GM19193 (cell line): Measurements from ENCODE around the gene GSTO1.

ENCODE experiments used
- POLR2A ChIP-seq: IDR thresholded peaks from 4 replicates; pipeline ENCODE4 v1.6.1; 2011; ENCODE audit not compliant: insufficient read depth, insufficient read length; ENCODE audit errors: extremely low read depth

The GSTO1 gene

DNA sequence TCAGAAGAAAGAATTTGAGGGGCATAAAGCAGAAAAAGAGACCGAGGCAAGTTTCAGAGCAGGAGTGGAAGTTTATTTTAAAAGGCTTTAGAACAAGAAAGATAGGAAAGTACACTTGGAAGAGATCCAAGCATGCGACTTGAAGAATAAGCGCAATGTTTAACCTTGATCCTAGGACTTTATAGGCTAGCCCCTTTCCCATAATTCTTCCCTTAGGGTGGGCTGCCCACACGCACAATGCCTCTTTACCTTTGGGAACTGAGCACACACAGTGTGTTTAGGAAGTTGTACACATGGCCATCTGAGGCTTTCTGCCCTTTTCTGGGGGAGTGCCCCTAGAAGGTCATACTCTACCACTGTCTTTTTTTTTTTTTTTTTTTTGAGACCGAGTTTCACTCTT lies 11.2 kb upstream of the GSTO1 start:
- TF ChIP-seq POLR2A = no peak

DNA sequence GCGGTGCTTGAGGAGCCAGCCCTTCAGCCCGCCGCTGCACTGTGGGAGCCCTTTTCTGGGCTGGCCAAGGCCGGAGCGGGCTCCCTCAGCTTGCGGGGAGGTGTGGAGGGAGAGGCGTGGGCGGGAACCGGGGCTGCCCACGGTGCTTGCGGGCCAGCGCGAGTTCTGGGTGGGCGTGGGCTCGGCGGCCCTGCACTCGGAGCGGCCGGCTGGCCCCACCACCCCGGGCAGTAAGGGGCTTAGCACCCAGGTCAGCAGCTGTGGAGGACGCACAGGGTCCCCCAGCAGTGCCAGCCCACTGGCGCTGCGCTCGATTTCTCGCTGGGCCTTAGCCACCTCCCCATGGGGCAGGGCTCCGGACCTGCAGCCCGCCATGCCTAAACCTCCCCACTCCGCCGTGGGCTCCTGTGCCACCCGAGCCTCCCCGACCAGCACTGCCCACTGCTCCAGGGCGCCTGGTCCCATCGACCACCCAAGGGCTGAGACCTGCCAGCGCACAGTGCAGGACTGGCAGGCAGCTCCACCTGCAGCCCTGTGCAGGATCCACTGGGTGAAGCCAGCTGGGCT lies 9.5 kb upstream of the GSTO1 start:
- no peak for TF ChIP-seq POLR2A

DNA sequence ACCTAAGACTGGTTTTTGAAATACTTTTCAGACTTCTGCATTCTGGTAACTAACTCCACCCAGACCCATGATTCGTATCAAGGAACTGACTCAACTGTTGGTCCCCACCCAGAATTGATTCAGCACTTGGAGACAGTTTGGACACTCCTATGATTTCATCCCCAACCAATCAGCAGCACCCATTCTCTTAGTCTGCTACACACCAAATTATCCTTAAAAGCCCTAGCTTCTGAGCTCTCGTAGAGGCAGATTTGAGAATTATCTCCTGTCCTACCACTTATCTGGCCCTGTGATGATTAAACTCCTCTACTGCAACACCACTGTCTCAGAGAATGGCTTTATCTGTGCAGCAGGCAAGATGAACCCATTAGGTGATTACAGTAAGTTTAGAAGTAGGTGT lies 7.7 kb upstream of the GSTO1 start:
- TF ChIP-seq POLR2A = no peak

DNA sequence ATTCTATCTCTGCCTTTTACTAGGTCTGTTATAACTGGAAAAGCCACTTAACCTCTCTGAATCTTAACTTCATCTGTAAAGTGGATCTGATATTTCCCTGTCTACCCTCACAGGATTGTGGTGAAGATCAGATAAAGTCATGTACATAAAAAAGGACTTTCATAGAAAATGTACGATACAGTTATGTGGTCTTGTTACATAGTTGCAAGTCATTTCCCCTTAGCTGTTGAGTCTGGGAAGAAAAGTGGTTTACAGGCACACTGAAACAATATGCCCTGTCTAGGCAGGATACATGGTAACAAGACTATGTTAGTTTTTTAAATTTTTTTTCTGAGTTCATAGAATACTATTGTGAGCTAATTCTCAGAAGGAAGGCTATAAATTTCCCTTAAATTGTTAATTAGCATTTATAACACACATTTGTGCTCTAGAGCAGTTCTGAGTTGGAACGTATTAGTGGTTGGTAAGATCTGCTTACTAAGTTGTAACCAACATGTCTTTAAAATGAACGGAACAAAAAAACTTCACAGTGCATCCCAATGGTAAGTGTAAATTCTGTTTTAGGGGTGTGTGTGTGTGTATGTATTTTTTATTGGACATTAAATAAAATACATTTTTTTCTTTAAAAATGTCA lies 7.1 kb upstream of the GSTO1 start:
- no peak for TF ChIP-seq POLR2A

- no peak for TF ChIP-seq POLR2A
Observed at GRCh38 chr10:104250371-104250770, 4.3 kb upstream of the GSTO1 start.

- no peak for TF ChIP-seq POLR2A
Observed at GRCh38 chr10:104251443-104251842, 3.2 kb upstream of the GSTO1 start.

GRCh38 chr10:104252368-104252767 lies 2.3 kb upstream of the GSTO1 start:
- TF ChIP-seq POLR2A = no peak

- no peak for TF ChIP-seq POLR2A
Observed at GRCh38 chr10:104253106-104253505, 1.6 kb upstream of the GSTO1 start.

- no peak for TF ChIP-seq POLR2A
Observed at GRCh38 chr10:104253606-104254410, 884 bp upstream of the GSTO1 start.

- no peak for TF ChIP-seq POLR2A
Observed at GRCh38 chr10:104255311-104255981, 754 bp downstream of the GSTO1 start.

DNA sequence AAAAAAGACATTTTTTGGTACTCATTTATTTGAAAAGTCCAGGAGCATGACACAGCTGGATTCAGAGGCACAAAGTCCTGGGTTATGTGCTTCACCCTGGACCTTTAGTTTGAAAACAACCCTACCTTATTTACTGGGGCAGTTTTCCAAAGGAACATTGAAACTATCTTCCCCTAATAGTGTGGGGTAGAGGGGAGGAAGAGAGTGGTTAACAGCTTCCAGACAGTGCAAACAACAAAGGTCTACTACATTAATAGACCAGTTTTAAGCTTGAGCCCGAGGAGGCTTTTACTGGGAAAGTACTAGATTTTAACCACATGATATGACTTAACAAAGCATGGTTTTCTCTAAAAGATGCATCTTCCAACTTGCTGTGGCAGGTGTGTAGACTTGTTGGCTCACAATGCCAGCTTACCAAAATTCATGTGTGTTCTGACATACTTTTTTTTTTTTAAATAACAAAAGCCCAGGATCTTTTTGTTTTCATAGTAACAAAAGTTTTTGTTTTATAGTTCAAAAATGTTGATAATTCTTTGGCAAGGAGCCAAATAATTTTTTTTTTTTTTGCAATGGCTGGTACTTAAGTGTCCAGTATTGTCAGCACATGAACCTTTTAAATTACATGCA lies 1.8 kb downstream of the GSTO1 start:
- no peak for TF ChIP-seq POLR2A

- TF ChIP-seq POLR2A = no peak
Observed at GRCh38 chr10:104257235-104257634, 2.5 kb downstream of the GSTO1 start.

DNA sequence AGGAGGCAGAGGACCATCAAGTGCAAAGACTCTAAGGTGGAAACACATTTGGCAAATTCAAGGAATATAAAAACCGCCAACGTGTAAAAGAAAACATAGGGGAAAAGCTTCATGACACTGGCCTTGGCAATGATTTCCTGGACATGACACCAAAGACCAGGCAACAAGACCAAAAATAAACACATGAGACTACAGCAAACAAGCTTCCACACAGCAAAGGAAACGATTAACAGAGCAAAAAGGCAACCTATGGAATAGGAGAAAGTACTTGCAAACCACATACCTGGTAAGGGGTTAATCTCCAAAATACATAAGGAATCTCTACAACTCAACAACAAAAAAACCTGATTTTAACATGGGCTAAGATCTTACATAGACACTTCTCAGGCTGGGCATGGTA lies 3.5 kb downstream of the GSTO1 start:
- TF ChIP-seq POLR2A = no peak

DNA sequence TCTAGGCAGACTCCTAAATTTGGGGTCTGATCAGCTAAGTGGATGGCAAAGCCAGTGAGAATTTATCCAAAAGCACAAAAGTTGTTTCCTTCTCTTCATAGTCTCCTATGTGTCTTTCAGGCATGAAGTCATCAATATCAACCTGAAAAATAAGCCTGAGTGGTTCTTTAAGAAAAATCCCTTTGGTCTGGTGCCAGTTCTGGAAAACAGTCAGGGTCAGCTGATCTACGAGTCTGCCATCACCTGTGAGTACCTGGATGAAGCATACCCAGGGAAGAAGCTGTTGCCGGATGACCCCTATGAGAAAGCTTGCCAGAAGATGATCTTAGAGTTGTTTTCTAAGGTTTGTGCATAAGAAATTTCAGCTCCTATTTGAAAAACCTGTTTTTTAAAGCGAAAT lies 4.8 kb downstream of the GSTO1 start:
- TF ChIP-seq POLR2A = no peak

DNA sequence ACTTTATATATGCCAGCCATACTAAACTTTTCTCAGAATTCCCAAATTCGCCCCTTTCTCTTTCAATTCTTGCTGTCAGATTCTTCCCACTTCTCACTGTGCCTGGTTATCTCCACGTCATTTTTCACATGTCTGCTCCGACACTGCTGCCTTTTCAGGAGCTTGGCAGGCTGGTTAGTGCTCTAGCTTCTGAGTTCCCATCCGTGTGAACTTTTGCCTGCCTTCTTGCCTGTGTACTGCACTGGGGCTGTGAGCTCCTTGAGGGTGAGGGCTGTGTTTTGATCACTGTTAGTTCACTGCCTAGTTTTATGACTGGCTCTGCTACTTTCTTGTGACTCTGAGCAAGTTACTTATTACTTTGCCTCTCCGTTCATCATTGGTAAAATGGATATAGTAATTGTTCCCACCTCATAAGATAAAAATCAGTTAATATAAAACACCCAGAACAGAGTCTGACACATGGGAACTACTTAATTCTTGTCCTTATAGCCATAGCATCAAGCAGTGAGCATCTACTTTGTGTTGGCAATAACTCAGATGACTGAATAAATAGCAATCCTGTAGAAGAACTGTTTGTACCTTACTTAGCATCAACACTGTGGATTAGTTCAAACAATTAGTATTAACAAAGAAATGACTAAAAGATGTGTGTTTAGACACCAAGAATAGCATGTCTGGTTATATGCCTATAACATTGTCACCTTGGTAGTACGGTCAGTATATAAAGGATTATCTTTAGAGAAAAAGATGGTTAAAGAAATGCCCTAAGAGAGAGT lies 5.5 kb downstream of the GSTO1 start:
- no peak for TF ChIP-seq POLR2A

DNA sequence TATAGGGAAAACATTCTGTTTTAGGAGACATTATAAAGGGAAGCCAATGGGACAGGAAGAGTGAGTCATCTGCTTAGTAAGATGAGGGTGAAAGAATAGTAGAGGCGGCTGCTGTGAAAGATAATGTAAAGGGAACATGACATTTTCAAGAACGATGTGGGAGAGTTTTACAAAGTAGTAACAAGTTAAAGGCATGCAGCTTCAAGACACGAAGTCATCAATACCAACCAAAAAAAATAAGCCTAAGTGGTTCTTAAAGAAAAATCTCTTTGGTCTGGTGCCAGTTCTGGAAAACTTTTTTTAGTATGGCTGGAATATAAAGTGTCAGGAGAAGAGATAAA lies 6.1 kb downstream of the GSTO1 start:
- TF ChIP-seq POLR2A = no peak
